Spleen (tissue), 7 donors: Measurements from ENCODE around the gene NEAT1.

Experiments used
- CTCF ChIP-seq, 11 experiments: fragments of 200-600 bp in 7 of 11; fragments of 450-650 bp in 4 of 11; sonication (generic) in 4 of 11; IDR thresholded peaks in 8 of 11; conservative IDR thresholded peaks in 3 of 11; 1 replicate in 7 of 11; 2 replicates in 4 of 11; pipeline versions ENCODE4 v1.4.0 to v1.8.0; 2016 to 2021; ENCODE audit warnings: antibody characterized with exemption in 11 of 11, inconsistent platforms in 4 of 11, mild to moderate bottlenecking in 1 of 11
- POLR2A ChIP-seq, 3 donors: fragments of 450-650 bp; IDR thresholded peaks; one replicate each; pipeline ENCODE4 v1.5.1; 2017; ENCODE audit warnings: antibody characterized with exemption in 3 of 3, mild to moderate bottlenecking in 1 of 3
- POLR2AphosphoS5 ChIP-seq, 3 donors: sonication (generic); formaldehyde crosslinking; IDR thresholded peaks; one replicate each; pipeline ENCODE4 v1.5.1; 2017; ENCODE audit warnings: antibody characterized with exemption in 3 of 3
- donor health status: DM: no; HTN: no; CAD: no; lungs with moderate emphysema.
- donor health status: DM: no; HTN: no; CAD: no.
- donor health status: DM: no; HTN: no; CAD: no.

- TF ChIP-seq CTCF (IDR thresholded peaks at IDR 0.05 in 8 of 11, conservative IDR thresholded peaks at IDR 0.05 in 3 of 11): no peak
- no peak for TF ChIP-seq POLR2A (IDR thresholded peaks at IDR 0.05)
- peak in 2 of 3 donors; percentile 42 to 67 for TF ChIP-seq POLR2AphosphoS5 (IDR thresholded peaks at IDR 0.05)
Measured at GRCh38 chr11:65487467-65488272, 65.1 kb downstream of the NEAT1 start.
